ENCODE data around the gene ALDH1B1. TPM values are rescaled to one million over a fixed set of nuclear protein-coding genes. Genes with fewer than 3 reads are reported as not detected.

Gene ALDH1B1
- total and polyA plus RNA-seq, 8 donors, result 6.0 to 17.1 (median 10.3) TPM

GRCh38 chr9:38422555-38423260, 30.2 kb downstream of the ALDH1B1 start:
- Histone ChIP-seq H3K27me3 (no peaks in the 10 kb centered on the region), H3K9me3 (no peaks in the 10 kb centered on the region), H3K27ac (no peak overlapping the region), H3K36me3 (no peaks in the 10 kb centered on the region), H3K4me1 (no peaks in the 10 kb centered on the region), H3K4me3 (no peak overlapping the region)
- no peak for TF ChIP-seq CTCF (IDR thresholded peaks at IDR 0.05)
- FAIRE-seq (no peak), DNase-seq (no peak), ATAC-seq (no peak)
- intact Hi-C loops (cut with DNase I), result no loop called here
- WGBS, 2 donors, result 71 to 77% methylated on average over 7 of the region's 7 CpGs

GRCh38 chr9:38423273-38423972, 30.9 kb downstream of the ALDH1B1 start:
- H3K27ac ChIP-seq, result no peak overlapping the region
- FAIRE-seq, result no peak
- WGBS, 2 donors, result 42 to 50% methylated on average over 15 of the region's 15 CpGs
- no peaks in the 10 kb centered on the region for H3K9me3 ChIP-seq
- no peaks in the 10 kb centered on the region for H3K4me1 ChIP-seq
- no peak for DNase-seq
- TF ChIP-seq CTCF (IDR thresholded peaks at IDR 0.05), result no peak
- intact Hi-C loops (cut with DNase I), result no loop called here
- peak overlapping the region in 3 of 4 donors; percentile 7 to 48 (median 39) for H3K4me3 ChIP-seq
- H3K27me3 ChIP-seq, result no peaks in the 10 kb centered on the region
- no peaks in the 10 kb centered on the region for H3K36me3 ChIP-seq
- ATAC-seq, result no peak

- peak; percentile 66 to 88 (median 82) for ATAC-seq
- no peaks in the 10 kb centered on the region for H3K36me3 ChIP-seq
- H3K4me3 ChIP-seq, result peak within 1 kb of the TSS; percentile 7 to 48 (median 25)
- H3K9me3 ChIP-seq, result no peaks in the 10 kb centered on the region
- no peaks in the 10 kb centered on the region for H3K4me1 ChIP-seq
- 1 to 2% methylated on average over 80 to 115 of the region's 115 CpGs for WGBS, 2 donors
- no peak for FAIRE-seq
- intact Hi-C loops (cut with DNase I), result no loop called here
- peak in 2 of 6 donors; percentile 30 to 76 for DNase-seq
- no peaks in the 10 kb centered on the region for H3K27me3 ChIP-seq
- TF ChIP-seq CTCF (IDR thresholded peaks at IDR 0.05), result no peak
- no peak within 1 kb of the TSS for H3K27ac ChIP-seq
These were observed 31.7 kb downstream of the ALDH1B1 start, which contains the start of gene IGFBPL1 for GRCh38 chr9:38423973-38424843. Gene IGFBPL1 (minus strand): TSS chr9:38424454. CDS start chr9:38424424, 30 bp downstream.

GRCh38 chr9:38424918-38425317, 32.4 kb downstream of the ALDH1B1 start:
- no peaks in the 10 kb centered on the region for H3K27me3 ChIP-seq
- no peaks in the 10 kb centered on the region for H3K9me3 ChIP-seq
- intact Hi-C loops (cut with DNase I), result no loop called here
- FAIRE-seq (no peak), DNase-seq (no peak), ATAC-seq (no peak)
- H3K27ac ChIP-seq, result no peak overlapping the region
- no peak for TF ChIP-seq CTCF (IDR thresholded peaks at IDR 0.05)
- H3K4me3 ChIP-seq, result no peak overlapping the region
- 61 to 70% methylated on average over 4 of the region's 4 CpGs for WGBS, 2 donors
- no peaks in the 10 kb centered on the region for H3K36me3 ChIP-seq
- H3K4me1 ChIP-seq, result no peaks in the 10 kb centered on the region

Data from pancreas (tissue), 10 donors.